DMS79 treated with DMSO at 0.1 percent for 48 hours (cell line): ENCODE data around the gene TNFRSF4.
"Not testable (repeated sequence)": the region's sequence is repeated elsewhere in the genome, so short reads cannot be mapped to it uniquely, and the experiment has no call there.

ENCODE experiments used
- DNase-seq: peaks from one replicate; lab custom pipeline; 2025; lab: John Stamatoyannopoulos, UW

TNFRSF4 gene

GRCh38 chr1:1202831-1203560 is 11.0 kb downstream of the TNFRSF4 start:
- DNase-seq: no peak

DNA sequence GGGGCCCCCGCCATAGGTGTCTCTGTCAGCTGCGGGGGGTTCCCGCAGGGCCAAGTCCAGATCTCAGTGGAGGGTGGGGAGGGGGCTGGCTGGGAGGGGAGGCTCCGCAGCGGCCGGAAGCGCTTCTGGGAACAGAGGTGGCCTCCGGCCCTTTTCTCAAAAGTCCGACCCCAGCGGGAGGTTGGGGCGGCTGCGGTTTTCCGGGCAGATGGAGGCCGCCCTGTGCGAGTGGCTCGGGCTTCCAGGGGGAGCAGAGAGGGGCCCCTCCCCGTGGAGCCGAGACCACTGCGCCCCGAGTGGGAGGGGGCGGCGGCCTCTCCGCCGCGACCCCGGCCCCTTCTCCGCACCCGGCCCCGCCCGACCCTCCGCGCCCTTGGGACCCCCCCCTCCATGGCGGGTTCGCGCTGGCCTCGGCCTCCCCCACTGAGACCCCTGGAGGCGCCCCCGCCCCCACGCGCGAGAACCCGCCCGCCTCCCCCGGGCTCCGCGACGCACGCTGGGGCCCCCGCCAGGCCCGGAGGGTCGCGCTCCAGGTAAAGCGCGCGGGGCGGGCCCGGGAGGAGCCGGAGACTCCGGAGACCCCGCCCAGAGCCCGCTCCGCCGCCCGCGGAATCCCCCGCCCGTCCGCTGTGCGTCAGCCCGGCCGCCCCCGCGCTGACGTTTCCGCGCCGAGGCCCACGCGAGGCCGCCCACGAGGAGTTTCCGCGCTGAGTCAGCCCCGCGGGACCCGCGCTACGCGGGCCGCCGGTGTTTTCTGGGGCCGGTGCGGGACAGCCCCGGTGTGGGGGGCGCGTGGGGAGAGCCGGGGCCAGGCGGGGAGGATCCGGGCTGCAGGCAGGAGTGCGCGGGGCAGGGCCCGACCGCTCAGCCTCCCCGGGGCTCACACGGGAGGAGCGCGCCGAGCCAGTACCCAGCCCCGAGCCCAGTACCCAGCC is 12.8 kb downstream of the TNFRSF4 start:
- DNase-seq: peak; percentile 22

- DNase-seq: no peak
These were observed 13.7 kb downstream of the TNFRSF4 start for GRCh38 chr1:1199961-1200875.

DNA sequence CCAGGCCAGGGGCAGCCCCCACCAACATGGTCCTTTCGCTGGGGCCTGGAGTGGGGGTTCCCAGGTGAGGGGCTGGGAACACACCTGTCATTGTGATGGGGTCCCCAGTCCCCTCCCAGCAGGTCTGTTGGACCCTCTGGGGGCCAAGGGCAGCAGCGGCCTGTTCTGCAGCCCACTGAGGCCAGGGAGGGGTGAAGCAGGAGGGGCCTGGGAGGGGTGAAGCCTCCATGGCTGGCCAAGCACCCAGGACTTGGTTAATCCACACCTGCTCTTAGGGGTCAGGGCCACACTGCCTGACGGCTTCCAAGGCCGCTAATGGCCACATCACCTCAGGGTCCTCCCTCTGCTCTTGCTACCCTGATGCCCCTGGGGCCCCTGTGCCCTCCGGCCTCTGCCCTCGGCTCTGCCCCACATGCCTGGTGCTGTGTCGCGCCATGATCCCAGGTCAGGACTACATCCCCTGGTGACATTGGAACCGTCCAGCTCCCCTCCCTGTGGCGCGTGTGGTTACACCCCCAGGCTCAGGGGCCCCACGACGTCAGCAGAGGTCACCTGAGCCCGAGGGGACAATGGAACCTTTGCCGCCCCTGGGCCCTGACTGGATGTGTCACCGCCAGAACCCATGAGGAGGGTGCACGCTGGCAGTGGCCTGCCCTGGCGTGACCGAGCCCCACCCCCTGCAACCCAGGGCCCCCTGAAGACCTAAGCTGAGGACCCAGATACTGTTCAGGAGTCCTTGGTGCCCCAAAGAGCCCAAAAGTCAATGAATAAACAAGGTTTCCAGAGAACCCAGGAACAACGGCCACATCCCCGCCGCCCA is 14.6 kb downstream of the TNFRSF4 start:
- no peak for DNase-seq

DNA sequence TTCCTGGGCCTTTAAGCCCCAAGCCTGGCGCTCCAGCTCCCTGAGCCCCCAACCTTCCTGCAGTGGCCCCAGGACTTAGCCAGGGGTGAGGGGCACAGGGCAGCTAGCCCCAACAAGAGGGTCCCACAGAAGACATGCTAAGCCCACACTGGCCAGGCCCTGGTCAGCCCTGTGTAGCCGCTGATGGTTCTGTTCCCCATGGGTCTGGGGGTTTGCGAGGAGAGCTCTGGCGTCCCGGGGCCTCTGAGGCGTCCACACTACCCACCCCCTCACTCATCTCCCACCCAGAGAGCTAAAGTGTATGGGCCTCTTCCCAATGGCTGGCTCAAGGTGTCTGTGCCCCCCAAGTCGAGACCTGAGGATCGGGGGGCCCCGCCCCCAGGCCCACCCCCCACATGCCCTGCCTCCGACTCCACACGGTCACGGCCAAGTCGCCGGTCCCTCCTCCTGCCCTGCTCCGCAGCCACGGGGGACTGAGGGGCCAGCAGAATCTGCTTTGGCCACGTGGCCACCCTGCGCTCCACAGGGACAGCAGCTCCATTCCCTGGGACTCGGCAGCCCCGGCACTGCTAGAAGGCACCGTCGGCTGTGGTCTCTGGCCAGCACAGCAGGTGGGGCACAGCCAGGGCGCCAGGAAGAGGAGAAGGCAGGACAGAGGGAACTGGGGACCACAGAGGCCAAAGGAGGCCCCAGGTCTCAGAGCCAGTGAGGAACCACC is 15.4 kb downstream of the TNFRSF4 start:
- no peak for DNase-seq

DNA sequence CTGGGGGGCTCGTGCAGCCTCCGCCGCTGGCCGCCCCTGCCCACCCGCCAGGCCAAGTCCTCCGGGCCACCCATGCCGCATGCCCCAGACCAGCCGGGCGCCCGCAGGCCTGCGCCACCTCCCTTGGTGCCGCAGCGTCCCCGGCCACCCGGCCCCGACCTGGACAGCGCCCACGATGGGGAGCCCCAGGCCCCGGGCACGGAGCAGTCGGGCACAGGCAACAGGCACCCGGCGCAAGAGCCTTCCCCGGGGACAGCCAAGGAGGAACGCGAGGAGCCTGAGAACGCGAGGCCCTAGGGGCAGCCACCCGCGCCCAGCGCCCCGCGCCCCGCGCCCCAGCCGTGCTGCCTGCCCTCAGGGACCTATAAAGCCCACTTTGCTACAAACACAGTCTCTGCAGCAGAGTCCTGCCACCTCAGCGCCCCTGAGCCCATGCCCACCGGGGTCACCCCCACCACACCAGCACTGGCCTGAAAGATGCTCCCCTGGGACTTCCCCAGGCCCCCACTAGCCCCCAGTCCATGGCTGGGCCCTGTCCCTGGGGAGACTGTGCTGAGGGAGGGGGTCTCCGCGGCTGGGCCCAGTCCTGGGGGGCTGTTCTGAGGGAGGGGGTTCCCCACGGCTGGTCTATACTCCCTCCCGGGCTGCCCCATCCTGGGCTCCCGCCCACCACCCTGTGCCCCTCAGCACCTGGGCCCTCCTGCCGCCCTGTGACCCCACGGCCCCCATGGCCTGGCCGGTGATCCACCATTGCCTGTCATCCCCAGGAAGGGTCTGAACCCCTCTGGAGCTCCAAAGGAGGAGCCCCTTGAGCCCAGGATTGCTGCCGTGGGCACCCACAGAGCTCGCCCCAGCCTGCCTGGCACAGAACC is 16.2 kb downstream of the TNFRSF4 start:
- no peak for DNase-seq

DNA sequence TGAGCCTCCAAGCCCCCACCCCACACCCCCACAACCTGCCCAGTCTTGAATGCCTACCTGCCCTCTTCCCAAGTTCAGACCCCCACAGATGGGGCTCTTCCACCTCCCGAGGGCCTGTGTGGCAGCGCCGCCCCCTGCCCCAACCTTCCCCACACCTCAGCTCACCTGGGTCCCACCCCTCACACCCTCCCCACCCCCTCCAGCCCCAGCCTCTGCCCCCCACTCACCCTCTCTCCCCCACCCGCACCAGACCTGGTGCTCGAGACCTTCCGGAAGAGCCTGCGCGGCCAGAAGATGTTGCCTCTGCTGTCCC is 16.8 kb downstream of the TNFRSF4 start:
- DNase-seq: no peak

- no peak for DNase-seq
These were observed 17.3 kb downstream of the TNFRSF4 start for GRCh38 chr1:1196431-1197187.

DNA sequence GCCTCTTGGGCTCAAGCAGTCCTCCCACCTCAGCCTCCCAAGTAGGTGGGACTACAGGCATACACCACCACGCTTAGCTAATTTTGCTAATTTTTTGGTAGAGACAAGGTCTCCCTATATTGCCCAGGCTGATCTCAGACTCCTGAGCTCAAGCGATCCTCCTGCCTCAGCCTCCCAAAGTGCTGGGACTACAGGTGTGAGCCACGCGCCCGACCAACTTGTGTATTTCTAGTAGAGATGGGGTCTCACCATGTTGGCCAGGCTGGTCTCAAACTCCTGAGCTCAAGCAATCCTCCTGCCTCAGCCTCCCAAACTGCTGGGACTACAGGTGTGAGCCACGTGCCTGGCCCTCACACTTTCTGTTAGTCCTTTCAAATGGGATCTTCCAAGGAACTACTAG is 18.2 kb downstream of the TNFRSF4 start:
- DNase-seq: not testable (repeated sequence)

- no peak for DNase-seq
These were observed 19.2 kb downstream of the TNFRSF4 start for GRCh38 chr1:1194723-1195122.

GRCh38 chr1:1191734-1192133 is 22.2 kb downstream of the TNFRSF4 start:
- DNase-seq: no peak

- no peak for DNase-seq
These were observed 24.8 kb downstream of the TNFRSF4 start for GRCh38 chr1:1189111-1189510.

DNA sequence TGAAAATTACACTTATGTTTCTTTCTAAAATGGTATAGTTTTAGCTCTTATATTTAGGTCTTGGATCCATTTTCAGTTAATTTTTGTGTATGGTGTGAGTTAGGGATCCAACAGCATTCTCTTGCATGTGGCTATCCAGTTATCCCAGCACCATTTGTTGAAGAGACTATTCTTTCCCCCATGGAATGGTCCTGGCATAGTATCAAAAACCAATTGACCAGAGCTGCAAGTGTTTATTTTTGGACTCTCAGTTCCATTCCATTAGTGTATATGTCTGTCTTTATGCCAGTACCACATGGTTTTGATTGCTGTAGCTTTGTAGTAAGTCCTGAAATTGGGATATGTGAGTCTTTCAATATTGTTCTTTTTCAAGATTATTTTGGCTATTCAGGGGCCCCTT is 26.0 kb downstream of the TNFRSF4 start:
- no peak for DNase-seq

DNA sequence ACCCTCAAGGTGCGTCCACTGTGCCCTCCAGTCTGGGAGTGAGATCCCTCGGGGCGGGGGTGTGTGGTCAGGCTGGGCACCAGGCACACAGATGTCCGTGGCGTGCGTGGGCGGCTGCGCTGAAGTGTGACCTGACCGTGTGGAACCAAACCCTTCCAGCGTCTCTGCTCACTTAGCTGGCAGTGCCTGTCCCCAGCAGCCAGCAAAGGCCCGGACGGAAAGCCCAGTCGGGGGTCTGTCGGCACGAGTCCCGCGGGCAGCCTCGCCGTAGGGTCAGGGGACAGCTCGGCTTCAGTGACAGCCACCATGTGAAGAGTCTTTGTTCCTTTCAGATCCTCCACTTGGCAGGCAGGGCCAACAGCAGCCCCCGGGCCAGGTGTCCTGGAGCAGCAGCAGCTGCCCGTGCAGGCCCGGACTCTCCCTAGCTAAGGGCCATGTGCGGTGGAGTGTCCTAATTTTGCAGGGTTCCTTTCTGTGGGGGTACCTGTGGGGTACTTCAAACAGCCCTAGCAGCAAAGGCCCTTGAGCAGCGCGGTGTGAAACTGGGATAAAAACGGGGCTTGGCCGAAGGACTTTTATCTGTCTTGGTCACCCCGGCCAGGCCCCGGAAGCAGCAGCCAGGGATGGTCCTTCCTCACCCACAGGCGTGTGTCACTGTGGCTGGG is 28.7 kb downstream of the TNFRSF4 start:
- no peak for DNase-seq

- no peak for DNase-seq
These were observed 29.8 kb downstream of the TNFRSF4 start for GRCh38 chr1:1183833-1184775.

DNA sequence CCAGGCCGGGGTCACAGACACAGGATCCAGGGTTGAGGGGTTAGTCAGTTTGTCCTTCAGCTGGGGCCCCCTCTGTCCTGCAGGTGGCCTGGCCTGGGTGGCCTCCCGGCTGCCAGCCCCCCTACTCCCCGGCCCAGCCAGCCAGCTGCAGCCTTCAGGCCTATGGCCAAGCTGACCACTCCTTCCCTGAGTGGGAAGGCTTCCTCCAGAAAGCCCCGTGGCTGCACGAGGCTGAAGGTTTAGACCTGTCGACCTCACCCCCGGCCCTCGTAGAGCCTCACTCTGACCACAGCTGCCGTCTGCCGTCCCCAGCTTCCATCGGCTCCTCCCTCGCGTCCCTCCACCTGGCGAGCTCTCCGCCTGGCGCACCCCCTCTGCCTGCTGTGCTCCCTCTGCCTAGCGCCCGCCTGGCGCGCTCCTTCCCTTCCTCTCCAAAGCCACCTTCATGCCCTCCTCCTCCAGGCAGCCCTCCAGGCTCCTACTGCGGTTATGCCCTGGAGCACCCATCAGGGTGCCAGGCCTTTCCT is 30.7 kb downstream of the TNFRSF4 start:
- DNase-seq: no peak
